ENCODE measurements around the gene RPL31.
A peak's percentile ranks its signal among the peaks of the same experiment; 100 is the strongest.

The RPL31 gene

GRCh38 chr2:101032084-101032776 is 30.1 kb downstream of the RPL31 start:
- Histone ChIP-seq H3K27ac (no peak overlapping the region), H3K4me3 (no peak overlapping the region)
- TF ChIP-seq CTCF (IDR thresholded peaks at IDR 0.05) = no peak
- no peak for DNase-seq (ENCODE audit: low spot score)

- no peak overlapping the region for H3K4me3 ChIP-seq
- no peak for DNase-seq (ENCODE audit: low spot score)
- H3K27ac ChIP-seq = no peak overlapping the region
- peak; percentile 33 for TF ChIP-seq CTCF (IDR thresholded peaks at IDR 0.05)
These were observed 34.5 kb downstream of the RPL31 start for GRCh38 chr2:101036562-101036961.

- DNase-seq (ENCODE audit: low spot score) = no peak
- Histone ChIP-seq H3K27ac (no peak overlapping the region), H3K4me3 (no peak overlapping the region)
- no peak for TF ChIP-seq CTCF (IDR thresholded peaks at IDR 0.05)
These were observed 35.2 kb downstream of the RPL31 start for GRCh38 chr2:101037161-101037755.

GRCh38 chr2:101038455-101039255 is 36.6 kb downstream of the RPL31 start:
- DNase-seq (ENCODE audit: low spot score) = no peak
- TF ChIP-seq CTCF (IDR thresholded peaks at IDR 0.05) = no peak
- Histone ChIP-seq H3K4me3 (no peak overlapping the region), H3K27ac (no peak overlapping the region)

GRCh38 chr2:101040072-101040471 is 38.0 kb downstream of the RPL31 start:
- H3K27ac ChIP-seq = no peak overlapping the region
- H3K4me3 ChIP-seq = no peak overlapping the region
- no peak for DNase-seq (ENCODE audit: low spot score)
- TF ChIP-seq CTCF (IDR thresholded peaks at IDR 0.05) = no peak

- no peak for DNase-seq (ENCODE audit: low spot score)
- Histone ChIP-seq H3K4me3 (no peak overlapping the region), H3K27ac (peak overlapping the region in 1 of 2 donors; percentile 18)
- no peak for TF ChIP-seq CTCF (IDR thresholded peaks at IDR 0.05)
These were observed 38.7 kb downstream of the RPL31 start for GRCh38 chr2:101040761-101041160.
